Thyroid gland (tissue), 4 donors: ENCODE results near the gene NF1. TPM values are rescaled to one million over a fixed set of nuclear protein-coding genes. Genes with fewer than 3 reads are reported as not detected.

Source experiments
- DNase-seq, 2 donors: peaks; one replicate each; pipeline ENCODE4 v3.0.0-alpha.2; 2019
- H3K27ac ChIP-seq, 3 donors: fragments of 200-600 bp; sonication (generic); 1 replicate in 2 of 3; 2 replicates in 1 of 3; pipeline ENCODE4 v1.5.1; 2016 to 2019; ENCODE audit warnings: mild to moderate bottlenecking in 1 of 3, moderate library complexity in 1 of 3
- H3K27me3 ChIP-seq: fragments of 200-600 bp; sonication (generic); one replicate; pipeline ENCODE4 v1.5.1; 2019
- H3K36me3 ChIP-seq, 2 donors: fragments of 200-600 bp; sonication (generic); one replicate each; pipeline ENCODE4 v1.5.1; 2016 to 2019
- H3K4me1 ChIP-seq, 2 donors: fragments of 200-600 bp; sonication (generic); one replicate each; pipeline ENCODE4 v1.5.1; 2017 to 2019
- H3K4me3 ChIP-seq, 3 donors: fragments of 200-600 bp; sonication (generic); replicated peaks in 1 of 3; 1 replicate in 2 of 3; 2 replicates in 1 of 3; pipeline ENCODE4 v1.5.1; 2016; ENCODE audit warnings: mild to moderate bottlenecking in 1 of 3
- H3K9me3 ChIP-seq: fragments of 200-600 bp; sonication (generic); one replicate; pipeline ENCODE4 v1.5.1; 2017
- CTCF ChIP-seq, 6 experiments: fragments of 200-600 bp in 3 of 6; fragments of 450-650 bp in 3 of 6; sonication (generic) in 3 of 6; IDR thresholded peaks; one replicate each; pipeline ENCODE4 v1.5.1; 2016 to 2019; ENCODE audit warnings: antibody characterized with exemption in 6 of 6, mild to moderate bottlenecking in 2 of 6, inconsistent platforms in 1 of 6, moderate library complexity in 1 of 6
- POLR2A ChIP-seq, 2 donors: fragments of 450-650 bp; IDR thresholded peaks; one replicate each; pipeline ENCODE4 v1.6.1; 2017; ENCODE audit warnings: antibody characterized with exemption in 2 of 2, mild to moderate bottlenecking in 2 of 2, moderate library complexity in 1 of 2
- WGBS, 2 donors: methylation state at CpG; one replicate each; pipeline ENCODE4 v1.1.5; 2017; 5-methylcytosine and 5-hydroxymethylcytosine counted together
- intact Hi-C: fragments of 100-400 bp; cut with DNase I; formaldehyde crosslinking; loops from one replicate; pipeline ENCODE4 v1.15.1; 2023
- total RNA-seq, 4 donors: library from RNA; depleted of rRNA; stranded (reverse); fragments of >200 nt; gene quantifications; one replicate each; pipeline ENCODE4 v1.2.3, GENCODE V29; 2016

The NF1 gene
- total RNA-seq, 4 donors from 2014 or later = 102 to 208 (median 129) TPM

GRCh38 chr17:31236137-31236536 is 141.4 kb downstream of the NF1 start:
- 95 to 97% methylated on average over 3 of the region's 3 CpGs for WGBS, 2 donors
- peaks cover 17 to 22% of the 10 kb centered on the region in 2 donors for H3K36me3 ChIP-seq
- intact Hi-C loops = no loop called here

GRCh38 chr17:31236712-31237111 is 141.9 kb downstream of the NF1 start:
- no peak for TF ChIP-seq CTCF (IDR thresholded peaks at IDR 0.05)
- no peak for TF ChIP-seq POLR2A (IDR thresholded peaks at IDR 0.05)
- H3K36me3 ChIP-seq = peaks cover 21 to 22% of the 10 kb centered on the region in 2 donors
- H3K27me3 ChIP-seq = no peaks in the 10 kb centered on the region
- no peak overlapping the region for H3K27ac ChIP-seq
- intact Hi-C loops = no loop called here
- H3K9me3 ChIP-seq = no peaks in the 10 kb centered on the region
- H3K4me3 ChIP-seq = no peak overlapping the region
- 96 to 98% methylated on average over 3 of the region's 3 CpGs for WGBS, 2 donors
- peaks cover 0 to 5% of the 10 kb centered on the region in 2 donors for H3K4me1 ChIP-seq
- DNase-seq = no peak

More at GRCh38 chr17:31236137-31236536, 141.4 kb downstream of the NF1 start:
- Histone ChIP-seq H3K4me1 (peaks cover 0 to 5% of the 10 kb centered on the region in 2 donors), H3K4me3 (no peak overlapping the region), H3K9me3 (no peaks in the 10 kb centered on the region), H3K27ac (no peak overlapping the region), H3K27me3 (no peaks in the 10 kb centered on the region)
- TF ChIP-seq POLR2A (IDR thresholded peaks at IDR 0.05) (no peak), CTCF (IDR thresholded peaks at IDR 0.05) (no peak)
- DNase-seq = no peak

- H3K4me1 ChIP-seq = peaks cover 4 to 11% of the 10 kb centered on the region in 2 donors
- 98% methylated on average over 4 of the region's 4 CpGs for WGBS, 2 donors
- no peak overlapping the region for H3K4me3 ChIP-seq
- H3K36me3 ChIP-seq = peaks cover 11 to 13% of the 10 kb centered on the region in 2 donors
- TF ChIP-seq POLR2A (IDR thresholded peaks at IDR 0.05) (no peak), CTCF (IDR thresholded peaks at IDR 0.05) (no peak)
- intact Hi-C loops = no loop called here
- no peaks in the 10 kb centered on the region for H3K27me3 ChIP-seq
- H3K27ac ChIP-seq = no peak overlapping the region
- no peaks in the 10 kb centered on the region for H3K9me3 ChIP-seq
- no peak for DNase-seq
Measured at GRCh38 chr17:31241116-31241515, 146.3 kb downstream of the NF1 start.

GRCh38 chr17:31248986-31249834 is 154.4 kb downstream of the NF1 start:
- no peak for TF ChIP-seq CTCF (IDR thresholded peaks at IDR 0.05)
- no peak for TF ChIP-seq POLR2A (IDR thresholded peaks at IDR 0.05)
- intact Hi-C loops = no loop called here
- DNase-seq = no peak
- no peak overlapping the region for H3K27ac ChIP-seq
- WGBS, 2 donors = 95 to 98% methylated on average over 5 of the region's 5 CpGs
- no peaks in the 10 kb centered on the region for H3K9me3 ChIP-seq
- H3K36me3 ChIP-seq = peaks cover under 1 to 2% of the 10 kb centered on the region in 2 donors
- peaks cover 4 to 8% of the 10 kb centered on the region in 2 donors for H3K4me1 ChIP-seq
- no peaks in the 10 kb centered on the region for H3K27me3 ChIP-seq
- no peak overlapping the region for H3K4me3 ChIP-seq

- Histone ChIP-seq H3K4me3 (no peak overlapping the region), H3K27me3 (no peaks in the 10 kb centered on the region), H3K36me3 (peaks cover 0 to 2% of the 10 kb centered on the region in 2 donors), H3K27ac (no peak overlapping the region), H3K9me3 (no peaks in the 10 kb centered on the region), H3K4me1 (peaks cover 1 to 8% of the 10 kb centered on the region in 2 donors)
- WGBS, 2 donors = 75 to 85% methylated on average over 4 of the region's 4 CpGs
- TF ChIP-seq POLR2A (IDR thresholded peaks at IDR 0.05) (no peak), CTCF (IDR thresholded peaks at IDR 0.05) (no peak)
- intact Hi-C loops = no loop called here
- DNase-seq = no peak
Measured at GRCh38 chr17:31249835-31250141, 155.0 kb downstream of the NF1 start.
